Fibroblast of skin of back (primary cell): ENCODE measurements around the gene C1QA.
"Not testable (repeated sequence)": the region's sequence is repeated elsewhere in the genome, so short reads cannot be mapped to it uniquely, and the experiment has no call there.

Source experiments
- DNase-seq: peaks from one replicate; pipeline ENCODE4 v3.0.0-alpha.2; 2013

The C1QA gene

GRCh38 chr1:22641906-22642636 is 5.6 kb downstream of the C1QA start:
- DNase-seq, result peak; percentile 45

GRCh38 chr1:22643381-22643780 is 7.0 kb downstream of the C1QA start, which contains the start of gene C1QC:
Gene C1QC (plus strand): TSS chr1:22643633. CDS start chr1:22644024, 391 bp downstream.
- no peak for DNase-seq

- DNase-seq, result no peak
Observed at GRCh38 chr1:22643928-22644327, 7.5 kb downstream of the C1QA start.

GRCh38 chr1:22645931-22646330 is 9.5 kb downstream of the C1QA start:
- no peak for DNase-seq

GRCh38 chr1:22646384-22646783 is 10.0 kb downstream of the C1QA start:
- DNase-seq, result peak; percentile 18

- DNase-seq, result no peak
Observed at GRCh38 chr1:22650089-22650693, 13.8 kb downstream of the C1QA start.

- no peak for DNase-seq
Observed at GRCh38 chr1:22651941-22652856, 15.8 kb downstream of the C1QA start.

- DNase-seq, result no peak
Observed at GRCh38 chr1:22652881-22653316, 16.5 kb downstream of the C1QA start, which contains the start of gene C1QB. Gene C1QB (plus strand): TSS chr1:22653236. CDS start chr1:22659463, 6,227 bp downstream.

GRCh38 chr1:22654692-22655091 is 18.3 kb downstream of the C1QA start:
- no peak for DNase-seq

- no peak for DNase-seq
Observed at GRCh38 chr1:22658385-22659163, 22.1 kb downstream of the C1QA start.

- DNase-seq, result no peak
Observed at GRCh38 chr1:22660716-22661241, 24.4 kb downstream of the C1QA start.

- DNase-seq, result no peak
Observed at GRCh38 chr1:22661880-22662279, 25.5 kb downstream of the C1QA start.

GRCh38 chr1:22662318-22662717 is 25.9 kb downstream of the C1QA start:
- DNase-seq, result no peak

- no peak for DNase-seq
Observed at GRCh38 chr1:22662986-22663408, 26.6 kb downstream of the C1QA start.

- peak; percentile 11 for DNase-seq
Observed at GRCh38 chr1:22665752-22666151, 29.3 kb downstream of the C1QA start.

- no peak for DNase-seq
Observed at GRCh38 chr1:22666412-22666811, 30.0 kb downstream of the C1QA start.

GRCh38 chr1:22668840-22669239 is 32.4 kb downstream of the C1QA start:
- not testable (repeated sequence) for DNase-seq

GRCh38 chr1:22670352-22670975 is 34.0 kb downstream of the C1QA start:
- DNase-seq, result no peak

GRCh38 chr1:22671999-22672398 is 35.6 kb downstream of the C1QA start:
- DNase-seq, result no peak

- peak; percentile 53 for DNase-seq
Observed at GRCh38 chr1:22673486-22674409, 37.3 kb downstream of the C1QA start.
